Skin epidermis (tissue), 12 donors: ENCODE measurements around the gene AVPR1B.

Experiments
- H3K27ac ChIP-seq, 21 experiments: fragments of 200-600 bp; sonication (generic) in 11 of 21; one replicate each; pipeline ENCODE4 v1.5.0; 2020; ENCODE audit warnings: mild to moderate bottlenecking in 3 of 21, inconsistent platforms in 2 of 21, moderate library complexity in 2 of 21
- H3K4me3 ChIP-seq, 7 experiments: fragments of 200-600 bp; sonication (generic) in 2 of 7; one replicate each; pipeline ENCODE4 v1.5.0; 2020; ENCODE audit warnings: inconsistent platforms in 2 of 7, mild to moderate bottlenecking in 2 of 7, moderate library complexity in 1 of 7

Gene AVPR1B

DNA sequence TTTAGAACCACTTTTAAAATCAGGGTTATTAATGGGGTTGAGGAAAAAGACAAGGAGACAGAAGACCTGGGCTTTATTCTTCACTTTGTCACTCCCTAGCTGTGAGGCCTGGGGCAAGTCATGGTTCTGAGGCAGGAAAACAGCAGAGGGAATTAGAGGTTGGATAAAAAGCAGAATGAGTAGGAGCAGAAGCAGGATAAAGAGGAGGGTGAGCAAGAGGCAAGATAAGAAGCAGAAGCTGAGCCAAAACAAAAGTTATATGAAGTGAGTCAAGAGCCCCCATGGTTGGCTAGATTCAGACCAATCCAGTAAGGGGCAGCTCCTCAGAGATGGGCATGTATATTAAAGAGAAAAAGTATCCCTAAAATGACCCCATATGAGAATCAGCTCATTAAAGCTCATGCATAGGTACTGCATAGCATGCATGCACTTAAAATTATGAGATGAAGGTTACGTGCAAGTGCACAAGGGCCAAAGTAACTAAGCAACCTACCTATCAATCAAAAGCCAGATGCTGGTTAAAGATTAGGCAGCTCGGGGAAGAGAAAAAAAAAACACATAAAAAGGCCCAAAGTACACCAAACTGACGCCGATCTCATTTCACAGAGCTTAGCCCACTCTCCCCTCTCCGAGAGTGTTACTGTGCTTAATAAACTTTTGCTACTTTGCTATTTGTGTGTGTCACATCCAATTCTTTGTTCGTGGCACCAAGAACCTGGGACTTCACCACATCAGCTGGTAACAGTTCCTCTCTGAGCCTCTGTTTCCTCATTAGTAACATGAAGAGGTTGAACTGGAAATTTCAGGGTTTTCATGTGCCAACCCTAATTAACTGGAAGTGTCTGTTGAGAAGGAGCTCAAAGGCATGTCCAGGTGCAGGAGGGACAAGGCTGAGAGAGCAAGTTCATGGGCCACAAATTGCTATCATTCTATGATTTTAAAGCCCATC is 2.2 kb downstream of the AVPR1B start:
- Histone ChIP-seq H3K27ac (no peak overlapping the region), H3K4me3 (no peak overlapping the region)

DNA sequence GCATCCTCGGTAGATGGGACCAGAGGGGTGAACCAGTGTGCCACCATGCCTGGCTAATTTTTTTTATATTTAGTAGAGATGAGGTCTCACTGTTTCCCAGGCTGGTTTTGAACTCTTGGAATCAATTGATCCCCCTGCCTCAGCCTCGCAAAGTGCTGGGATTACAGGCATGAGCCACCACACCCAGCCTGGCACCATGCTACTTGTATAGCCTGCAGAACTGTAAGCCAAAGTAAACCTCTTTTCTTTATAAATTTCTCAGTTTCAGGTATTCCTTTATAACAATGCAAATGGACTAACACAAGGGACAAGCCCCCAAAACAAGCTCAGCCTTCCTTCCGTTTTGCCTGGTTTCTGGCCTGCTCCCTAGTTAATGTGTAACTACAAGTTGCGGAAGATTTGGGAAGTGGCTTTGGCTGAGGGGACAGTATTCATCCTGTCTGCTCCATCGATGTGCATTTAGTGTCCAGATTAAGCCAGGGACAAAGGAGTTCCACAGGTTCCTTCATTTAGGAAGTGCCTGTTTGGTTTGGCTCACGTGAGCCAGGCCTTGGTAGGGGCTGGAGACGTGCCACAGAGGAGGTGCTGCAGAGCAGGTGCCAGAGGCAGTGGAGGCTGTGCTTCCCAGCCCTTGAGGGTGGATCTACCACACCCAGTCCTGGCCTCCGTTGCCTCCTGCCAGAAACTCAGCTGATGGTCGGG is 4.4 kb downstream of the AVPR1B start:
- Histone ChIP-seq H3K27ac (no peak overlapping the region), H3K4me3 (no peak overlapping the region)

DNA sequence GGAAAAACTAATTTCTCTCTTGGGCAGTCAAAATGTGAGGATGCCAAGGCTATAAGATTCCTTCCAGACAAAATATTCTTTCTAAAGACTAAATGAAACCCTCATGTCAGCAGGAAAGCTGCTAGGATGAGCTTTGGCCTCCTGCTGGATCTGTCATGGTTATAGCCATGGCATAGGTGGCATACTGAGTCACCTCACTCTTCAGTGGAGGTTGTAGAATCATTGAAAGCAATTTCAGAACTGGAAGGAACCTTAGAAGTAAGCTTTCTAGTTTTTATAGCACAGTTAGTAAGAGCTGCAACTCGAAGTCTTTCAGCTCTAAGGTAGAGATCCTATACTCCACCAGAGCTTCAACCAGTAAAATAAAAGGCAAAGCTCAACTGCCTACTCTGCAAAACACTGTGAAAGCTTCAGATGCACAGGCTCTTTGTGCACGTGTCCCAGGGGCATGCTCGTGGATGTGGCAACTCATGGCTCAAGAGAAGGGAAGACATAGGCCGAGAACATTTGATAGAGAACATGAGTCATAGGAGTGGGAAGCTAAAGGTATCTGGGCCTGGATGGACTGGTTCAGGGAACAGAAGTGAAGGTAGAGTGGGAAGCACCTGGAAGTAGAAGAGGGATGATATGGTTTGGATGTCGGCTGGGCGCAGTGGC is 5.8 kb downstream of the AVPR1B start:
- no peak overlapping the region for H3K4me3 ChIP-seq
- no peak overlapping the region for H3K27ac ChIP-seq

DNA sequence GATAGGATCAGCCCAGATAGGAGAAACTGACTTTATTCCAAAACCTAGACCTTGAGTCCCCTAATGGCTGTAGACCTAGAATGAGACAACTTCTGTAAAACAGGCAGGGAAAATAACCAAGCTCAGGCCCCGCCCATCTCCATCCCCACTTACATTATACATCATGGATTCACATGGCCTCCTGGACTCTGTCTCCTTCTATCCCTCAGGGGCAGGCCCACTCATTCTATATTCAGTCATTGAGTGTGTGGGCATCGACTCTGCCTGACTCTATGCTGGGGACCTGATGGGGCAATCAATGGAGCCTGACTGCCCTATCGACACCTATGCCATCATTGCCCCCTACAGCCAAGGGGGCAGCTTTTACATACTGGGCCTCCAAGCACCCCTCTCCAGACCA is 6.4 kb downstream of the AVPR1B start:
- Histone ChIP-seq H3K4me3 (no peak overlapping the region), H3K27ac (no peak overlapping the region)

DNA sequence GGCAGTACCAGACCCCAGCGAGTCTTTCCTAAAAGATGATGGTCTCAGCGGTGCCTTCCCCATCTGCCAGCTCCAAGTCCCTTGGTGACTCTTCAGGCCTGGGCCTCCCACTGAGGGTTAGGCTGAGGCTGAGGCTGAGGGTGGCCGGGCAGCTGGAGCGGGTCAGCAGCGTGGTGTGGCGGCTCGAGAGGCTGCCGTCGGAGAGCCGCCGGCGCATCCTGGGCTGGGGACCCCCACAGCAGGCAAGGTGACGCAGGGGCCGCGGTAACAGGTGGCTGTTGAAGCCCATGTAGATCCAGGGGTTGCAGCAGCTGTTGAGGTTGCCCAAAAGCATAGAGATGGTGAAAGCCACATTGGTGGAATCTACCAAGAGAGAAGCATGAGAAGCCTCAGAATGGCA is 7.0 kb downstream of the AVPR1B start:
- H3K27ac ChIP-seq, result no peak overlapping the region
- H3K4me3 ChIP-seq, result no peak overlapping the region

DNA sequence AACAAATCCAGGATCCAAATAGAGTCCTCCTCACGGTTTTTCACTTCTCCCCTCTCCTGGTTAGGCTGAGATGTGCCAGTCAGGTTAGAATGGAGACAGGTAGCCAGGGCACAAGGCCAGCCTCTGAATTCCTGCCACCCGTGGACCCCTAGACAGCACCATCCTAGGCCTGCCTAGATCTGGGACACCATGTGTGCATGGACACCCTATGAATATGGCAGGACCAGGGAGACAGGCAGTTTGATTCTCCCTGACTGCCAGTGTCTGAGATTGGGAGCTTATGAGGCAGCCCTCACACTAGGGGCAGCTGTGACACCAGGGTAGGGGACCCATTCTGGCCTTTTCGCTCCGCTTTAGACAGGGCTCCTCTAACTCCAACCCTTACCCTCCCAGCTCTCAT is 7.5 kb downstream of the AVPR1B start:
- Histone ChIP-seq H3K27ac (no peak overlapping the region), H3K4me3 (no peak overlapping the region)

DNA sequence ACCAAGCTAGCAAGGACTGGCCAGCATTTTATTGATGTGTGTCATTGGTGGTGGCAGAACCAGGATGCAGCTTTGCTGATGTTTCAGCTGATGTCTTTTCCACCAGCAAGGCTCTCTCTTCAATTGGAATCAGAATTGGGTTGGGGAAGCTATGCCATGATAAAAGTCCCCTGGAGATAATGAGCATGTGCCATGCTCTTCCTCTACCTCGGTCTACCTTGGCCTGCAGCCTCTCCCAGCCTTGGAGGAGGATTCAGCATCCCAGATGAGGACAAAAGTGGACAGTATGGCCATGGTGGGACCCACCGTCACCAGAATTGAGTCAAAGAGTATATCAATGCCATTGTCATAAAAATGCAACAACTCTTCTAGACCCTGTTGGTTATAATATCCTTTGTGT is 8.6 kb downstream of the AVPR1B start:
- H3K4me3 ChIP-seq, result no peak overlapping the region
- no peak overlapping the region for H3K27ac ChIP-seq

DNA sequence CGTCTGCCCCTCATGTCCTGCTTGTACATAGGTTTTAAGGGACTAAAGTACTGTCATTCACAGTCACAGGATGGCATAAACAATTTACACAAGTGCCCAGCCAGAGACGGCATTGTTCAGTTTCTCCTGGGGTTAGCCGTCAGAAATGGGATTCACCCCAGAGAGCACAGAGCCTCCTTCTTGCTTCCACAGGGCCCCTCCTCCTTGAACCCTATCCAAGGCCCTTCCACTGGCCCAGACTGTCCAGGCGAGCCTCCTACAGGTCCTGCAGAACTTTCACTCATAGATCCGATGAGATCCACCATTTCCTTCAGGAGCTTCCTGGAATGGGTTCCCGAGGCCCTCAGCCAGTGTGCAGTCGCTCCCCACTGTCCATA is 10.0 kb downstream of the AVPR1B start:
- H3K27ac ChIP-seq, result no peak overlapping the region
- no peak overlapping the region for H3K4me3 ChIP-seq

DNA sequence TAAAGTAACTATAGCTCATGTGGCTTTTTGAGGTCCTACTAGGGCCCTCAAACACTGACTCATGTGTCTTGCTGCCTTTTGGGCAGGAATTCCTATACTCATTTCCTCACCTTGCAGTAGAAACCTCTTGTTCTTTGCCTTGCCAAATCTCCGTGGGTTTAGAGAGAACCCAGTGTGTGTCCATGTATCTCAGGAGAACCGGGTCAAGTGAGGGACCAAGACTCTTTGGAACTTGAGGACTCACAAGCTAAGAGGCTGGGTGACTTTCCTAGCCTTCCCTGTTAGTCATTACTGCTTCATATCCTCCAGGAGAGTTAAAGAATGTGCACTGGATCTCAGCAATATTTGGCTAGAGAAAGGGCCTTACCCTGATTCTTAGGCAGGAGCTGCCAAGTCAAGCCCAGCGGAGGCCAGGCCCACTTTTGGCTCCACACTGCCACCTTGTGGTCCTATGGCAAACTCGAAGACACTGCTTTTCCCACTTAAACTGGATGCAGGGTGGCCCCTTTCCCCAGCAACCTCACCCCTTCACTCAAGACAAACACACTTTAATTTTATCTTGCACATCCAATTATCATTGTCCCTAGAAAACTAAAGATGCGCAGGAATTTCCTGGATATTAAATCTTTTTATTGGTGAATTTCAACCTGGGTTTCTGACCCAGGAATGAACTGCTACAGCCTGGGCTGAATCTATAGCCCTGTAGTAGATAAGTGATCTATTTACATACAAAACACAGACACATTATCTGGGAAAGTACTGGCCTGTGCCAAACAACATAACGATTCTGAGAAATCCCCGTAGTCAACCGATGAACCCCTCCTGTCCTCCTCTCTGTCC is 10.6 kb downstream of the AVPR1B start:
- H3K27ac ChIP-seq, result peak overlapping the region in 2 of 21 experiments; percentile 28 to 58

DNA sequence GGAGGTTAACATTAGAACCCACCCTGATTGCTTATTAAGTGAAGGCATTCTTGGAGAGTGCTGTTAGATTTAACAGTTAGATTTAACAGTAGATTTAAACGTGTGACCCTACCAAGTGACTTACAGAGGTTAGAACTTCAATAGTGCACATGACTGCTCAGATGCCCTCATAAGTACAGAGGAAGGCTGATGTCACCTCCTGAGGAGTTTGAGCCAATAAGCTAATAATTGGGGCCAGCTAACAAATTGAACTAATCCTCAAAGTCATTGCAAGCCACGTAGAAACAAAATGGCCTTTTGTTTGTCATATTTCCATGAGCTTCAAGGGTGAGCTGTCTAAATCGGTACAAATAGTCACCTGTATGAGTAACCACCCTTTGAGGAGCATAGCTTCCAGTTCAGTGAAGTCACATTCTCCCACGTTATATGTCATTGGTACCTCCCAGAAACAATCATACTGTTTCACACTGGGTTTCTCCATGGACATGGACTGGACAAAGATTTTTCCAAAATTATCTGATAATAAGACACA is 11.7 kb downstream of the AVPR1B start:
- no peak overlapping the region for H3K4me3 ChIP-seq

More for the DNA sequence above, 10.6 kb downstream of the AVPR1B start:
- H3K4me3 ChIP-seq, result no peak overlapping the region

DNA sequence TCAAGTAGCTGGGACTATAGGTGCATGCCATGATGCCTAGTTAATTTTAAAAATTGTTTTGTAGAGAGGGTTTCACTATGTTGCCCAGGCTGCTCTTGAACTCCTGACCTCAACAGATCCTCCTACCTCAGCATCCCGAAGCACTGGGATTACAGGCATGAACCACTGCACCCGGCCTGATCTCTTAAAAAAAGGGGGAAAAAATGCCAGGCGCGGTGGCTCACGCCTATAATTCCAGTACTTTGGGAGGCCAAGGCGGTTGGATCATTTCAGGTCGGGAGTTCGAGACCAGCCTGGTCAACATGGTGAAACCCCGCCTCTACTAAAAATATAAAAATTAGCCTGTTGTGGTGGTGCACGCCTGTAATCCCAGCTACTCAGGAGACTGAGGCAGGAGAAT is 13.2 kb downstream of the AVPR1B start:
- Histone ChIP-seq H3K4me3 (no peak overlapping the region), H3K27ac (no peak overlapping the region)

More for the DNA sequence above, 11.7 kb downstream of the AVPR1B start:
- no peak overlapping the region for H3K27ac ChIP-seq

DNA sequence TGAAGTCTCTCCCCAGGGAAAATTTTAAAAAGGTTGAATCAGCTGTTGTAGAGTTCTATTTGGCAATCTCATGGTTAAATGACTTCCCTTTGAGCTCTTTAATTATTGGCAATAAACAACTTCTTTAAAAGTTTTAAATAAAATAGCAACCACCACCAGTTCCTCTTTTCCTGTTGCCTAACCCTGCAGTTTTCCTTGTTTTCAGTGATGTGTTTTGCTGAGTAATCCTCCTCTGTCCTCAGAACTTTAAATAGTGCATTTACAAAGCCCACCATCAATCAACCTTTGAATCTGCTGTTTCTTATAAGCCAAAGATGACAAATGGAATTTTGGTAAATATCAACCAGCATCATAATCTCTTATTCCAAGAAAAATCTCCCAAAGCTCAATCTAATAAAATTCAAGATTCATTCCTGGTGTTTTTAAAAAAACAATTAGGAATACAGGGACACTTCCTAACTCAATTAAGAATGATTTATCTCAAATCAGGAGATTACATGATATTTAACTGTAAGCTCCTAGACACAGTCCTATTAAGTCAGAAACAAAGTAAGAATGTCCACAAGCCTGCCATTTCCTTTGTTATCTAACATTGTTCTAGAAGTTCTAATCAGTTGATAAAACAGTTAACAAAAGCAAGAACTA is 14.8 kb downstream of the AVPR1B start:
- no peak overlapping the region for H3K4me3 ChIP-seq
- H3K27ac ChIP-seq, result no peak overlapping the region

DNA sequence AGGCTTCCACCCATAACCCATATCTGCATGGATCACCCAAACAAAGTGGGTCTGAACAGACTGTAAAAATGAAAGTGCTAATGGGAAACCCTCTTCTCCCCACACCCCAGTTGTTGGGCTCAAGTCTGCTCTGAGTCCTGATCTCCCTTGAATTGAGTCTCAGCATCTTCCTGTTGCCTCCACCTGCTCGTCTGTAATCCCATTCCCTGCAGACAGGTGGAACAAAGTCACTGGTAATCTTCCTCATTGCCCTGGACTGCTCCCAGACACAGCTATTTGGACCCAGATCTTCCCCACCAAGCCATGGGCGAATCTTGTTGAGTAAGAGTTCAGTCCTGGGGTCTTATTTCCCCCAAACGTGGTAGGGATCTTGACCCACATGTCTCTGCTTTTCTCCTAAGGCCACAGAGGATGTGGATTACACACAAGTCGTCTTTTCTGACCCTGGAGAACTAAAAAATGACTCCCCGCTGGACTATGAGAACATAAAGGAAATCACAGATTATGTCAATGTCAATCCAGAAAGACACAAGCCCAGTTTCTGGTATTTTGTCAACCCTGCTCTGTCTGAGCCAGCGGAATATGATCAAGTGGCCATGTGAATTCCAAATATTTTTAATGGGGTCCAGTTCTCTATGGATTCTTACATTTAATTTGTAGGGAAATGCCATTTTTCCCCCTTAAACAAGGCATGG is 15.7 kb downstream of the AVPR1B start:
- H3K4me3 ChIP-seq, result no peak overlapping the region
- H3K27ac ChIP-seq, result peak overlapping the region in 1 of 21 experiments; percentile 18

DNA sequence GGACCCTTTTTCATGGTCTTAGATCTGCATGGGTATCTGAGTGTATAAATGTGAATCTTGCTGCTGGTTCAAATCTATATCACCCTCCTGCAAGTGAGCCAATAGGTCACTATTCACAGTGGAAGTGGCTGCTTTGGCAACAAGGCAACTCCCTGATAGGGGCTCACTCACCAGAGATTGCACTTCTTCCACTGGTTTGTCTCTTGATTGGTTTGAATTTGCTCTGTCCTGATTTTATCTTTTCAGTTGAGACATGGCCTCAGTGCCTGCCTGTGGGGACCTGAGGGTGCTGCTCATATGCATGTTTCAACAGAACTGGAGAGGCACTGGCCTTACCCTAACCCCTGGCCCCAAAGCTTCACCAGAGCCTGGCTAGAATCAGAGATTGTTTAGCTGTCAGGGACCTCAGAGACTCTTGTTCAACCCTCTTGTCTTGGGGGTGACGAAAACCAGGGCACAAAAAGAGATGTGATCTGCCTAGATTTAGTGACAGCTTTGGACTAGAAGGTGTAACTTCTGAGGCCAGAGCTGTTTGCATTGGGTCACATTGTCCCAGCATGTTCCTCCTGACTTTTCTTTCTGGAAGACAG is 16.9 kb downstream of the AVPR1B start:
- Histone ChIP-seq H3K27ac (peak overlapping the region in 2 of 21 experiments; percentile 15 to 18), H3K4me3 (no peak overlapping the region)

DNA sequence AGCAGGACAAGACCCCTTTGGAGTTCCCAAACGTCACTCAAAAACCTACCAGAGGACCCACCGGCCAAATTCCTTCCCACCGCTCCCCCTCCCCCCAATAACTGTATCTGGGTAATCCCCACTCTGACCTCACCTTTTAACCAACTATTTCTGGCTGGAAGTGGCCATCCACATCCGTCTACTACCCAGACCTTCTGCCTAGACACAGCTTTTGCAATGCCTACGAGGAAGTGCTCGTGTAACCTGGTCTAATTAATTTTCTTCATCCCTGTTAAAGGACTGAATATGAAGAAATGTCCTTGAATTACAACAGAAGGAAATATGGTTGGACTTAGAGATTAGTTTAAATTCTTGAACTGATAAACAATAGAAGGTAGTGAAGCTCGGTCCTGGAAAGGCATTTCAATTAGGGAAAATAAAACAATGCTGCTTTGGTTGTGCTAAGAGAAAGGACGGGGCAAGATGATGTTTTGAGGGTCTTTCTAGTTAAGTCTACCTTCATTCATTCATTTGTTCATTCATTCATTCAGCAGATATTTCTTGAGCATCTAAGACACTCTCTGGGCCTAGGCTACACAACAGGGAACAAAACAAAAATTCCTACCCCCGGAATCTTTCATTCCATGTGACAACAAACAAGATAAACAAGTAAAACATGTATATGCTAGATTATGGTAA is 18.8 kb downstream of the AVPR1B start:
- Histone ChIP-seq H3K4me3 (no peak overlapping the region), H3K27ac (no peak overlapping the region)

DNA sequence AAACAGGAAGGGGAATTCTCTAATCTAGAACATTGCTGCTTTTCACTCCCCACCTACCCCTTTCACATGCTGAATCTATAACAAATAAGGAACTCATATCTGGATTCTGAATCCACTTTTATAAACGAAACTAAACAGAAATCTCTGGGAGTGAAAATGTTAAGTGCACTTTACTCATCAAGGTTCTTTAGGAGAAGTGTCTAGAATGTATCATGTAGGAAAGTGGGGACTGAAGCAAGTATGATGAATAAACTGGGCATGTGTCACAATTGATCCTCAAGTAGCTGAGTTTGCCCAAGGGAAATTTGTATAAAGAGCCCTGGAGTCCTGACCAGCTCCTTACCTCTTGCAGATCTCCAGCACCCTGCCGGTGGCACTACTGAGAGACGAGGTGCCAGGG is 19.8 kb downstream of the AVPR1B start:
- H3K4me3 ChIP-seq, result no peak overlapping the region

DNA sequence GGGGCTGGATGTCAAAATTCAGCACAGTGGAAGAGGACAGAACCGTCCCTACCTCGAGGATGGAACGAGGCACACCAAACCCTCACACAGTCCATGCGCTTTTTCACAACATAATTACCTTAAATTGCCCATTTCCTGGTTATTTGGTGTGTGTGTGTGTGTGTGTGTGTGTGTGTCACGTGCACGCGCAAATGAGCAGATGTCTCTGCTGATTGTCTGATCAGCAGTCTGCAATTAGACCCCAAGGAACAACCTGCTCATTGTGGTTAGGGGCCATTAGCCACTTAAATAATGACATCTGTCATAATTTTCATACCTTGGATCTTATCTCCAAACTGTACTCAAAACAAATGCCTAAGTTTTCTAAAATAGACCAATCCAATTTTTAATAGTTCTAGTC is 23.2 kb downstream of the AVPR1B start:
- H3K27ac ChIP-seq, result no peak overlapping the region
- H3K4me3 ChIP-seq, result no peak overlapping the region

More for the DNA sequence above, 19.8 kb downstream of the AVPR1B start:
- H3K27ac ChIP-seq, result no peak overlapping the region
